Loucy (cell line): Measurements from ENCODE around the gene PRTG.
A peak's percentile ranks its signal among the peaks of the same experiment; 100 is the strongest.

ENCODE experiments used
- H2AFZ ChIP-seq: fragments of 200-600 bp; sonication (generic); 2 replicates; pipeline ENCODE4 v1.6.0; 2016; ENCODE audit warnings: antibody characterized with exemption, mild to moderate bottlenecking, low read length, moderate library complexity
- H3F3A ChIP-seq: fragments of 200-600 bp; 2 replicates; pipeline ENCODE4 v1.6.0; 2016; ENCODE audit warnings: antibody characterized with exemption, low read depth, mild to moderate bottlenecking
- H3K27me3 ChIP-seq: fragments of 200-600 bp; sonication (generic); 2 replicates; pipeline ENCODE4 v1.6.1; 2014; ENCODE audit warnings: low read length, mild to moderate bottlenecking; ENCODE audit not compliant: insufficient read depth, poor library complexity, severe bottlenecking
- H3K36me3 ChIP-seq: fragments of 200-600 bp; sonication (generic); 2 replicates; pipeline ENCODE4 v1.6.1; 2016; ENCODE audit warnings: low read length; ENCODE audit not compliant: insufficient read depth
- H3K4me1 ChIP-seq: fragments of 200-600 bp; sonication (generic); 2 replicates; pipeline ENCODE4 v1.5.1; 2014; ENCODE audit warnings: low read length, mild to moderate bottlenecking; ENCODE audit not compliant: insufficient read depth, poor library complexity, severe bottlenecking
- H3K4me2 ChIP-seq: fragments of 200-600 bp; sonication (generic); 2 replicates; pipeline ENCODE4 v1.6.0; 2014; ENCODE audit warnings: antibody characterized with exemption, low read length, low read depth, mild to moderate bottlenecking; ENCODE audit not compliant: poor library complexity, severe bottlenecking
- H3K4me3 ChIP-seq: fragments of 200-600 bp; sonication (generic); 2 replicates; pipeline ENCODE4 v1.5.1; 2014; ENCODE audit warnings: low read length, mild to moderate bottlenecking, mixed read lengths; ENCODE audit not compliant: poor library complexity, severe bottlenecking
- H3K79me2 ChIP-seq: fragments of 200-600 bp; sonication (generic); 2 replicates; pipeline ENCODE4 v1.6.1; 2014; ENCODE audit warnings: low read length; ENCODE audit not compliant: insufficient read depth
- H3K9ac ChIP-seq: fragments of 200-600 bp; sonication (generic); 2 replicates; pipeline ENCODE4 v1.6.0; 2014; ENCODE audit warnings: mild to moderate bottlenecking, low read depth, low read length, moderate library complexity; ENCODE audit not compliant: poor library complexity, severe bottlenecking
- H3K9me2 ChIP-seq: fragments of 200-600 bp; sonication (generic); replicated peaks from 2 replicates; pipeline ENCODE4 v1.6.1; 2016; ENCODE audit warnings: low read depth, low read length, mixed read lengths
- H3K9me3 ChIP-seq: fragments of 200-600 bp; sonication (generic); 2 replicates; pipeline ENCODE4 v1.6.1; 2014; ENCODE audit warnings: mild to moderate bottlenecking, antibody characterized with exemption, low read length, low read depth; ENCODE audit not compliant: insufficient read depth
- H4K20me1 ChIP-seq: fragments of 200-600 bp; sonication (generic); 2 replicates; pipeline ENCODE4 v1.6.0; 2014; ENCODE audit warnings: antibody characterized with exemption, low read length, mild to moderate bottlenecking; ENCODE audit not compliant: insufficient read depth, poor library complexity, severe bottlenecking
- CTCF ChIP-seq: fragments of 200-600 bp; sonication (generic); conservative IDR thresholded peaks from 2 replicates; pipeline ENCODE4 v1.5.1; 2014; ENCODE audit warnings: mild to moderate bottlenecking, antibody characterized with exemption, low read length
- EZH2phosphoT487 ChIP-seq: fragments of 200-600 bp; IDR thresholded peaks from 2 replicates; pipeline ENCODE4 v1.6.1; 2018; ENCODE audit warnings: antibody characterized with exemption, mild to moderate bottlenecking, moderate library complexity, borderline replicate concordance

PRTG gene

GRCh38 chr15:55632434-55632833 is 110.5 kb downstream of the PRTG start:
- no peak overlapping the region for H3K4me3 ChIP-seq
- no peaks in the 10 kb centered on the region for H3K9me2 ChIP-seq
- no peaks in the 10 kb centered on the region for H3K36me3 ChIP-seq
- no peak for TF ChIP-seq EZH2phosphoT487
- no peak for TF ChIP-seq CTCF
- H3K4me2 ChIP-seq: no peak overlapping the region
- H2AFZ ChIP-seq: no peak overlapping the region
- H3K4me1 ChIP-seq: no peaks in the 10 kb centered on the region
- no peaks in the 10 kb centered on the region for H3K9me3 ChIP-seq
- no peaks in the 10 kb centered on the region for H4K20me1 ChIP-seq
- no peaks in the 10 kb centered on the region for H3K79me2 ChIP-seq
- H3F3A ChIP-seq: no peaks in the 10 kb centered on the region
- no peaks in the 10 kb centered on the region for H3K27me3 ChIP-seq
- H3K9ac ChIP-seq: no peak overlapping the region

- H3K9ac ChIP-seq: no peak overlapping the region
- H3K4me2 ChIP-seq: no peak overlapping the region
- H3K4me1 ChIP-seq: no peaks in the 10 kb centered on the region
- no peak for TF ChIP-seq CTCF
- TF ChIP-seq EZH2phosphoT487: no peak
- H3F3A ChIP-seq: no peaks in the 10 kb centered on the region
- H3K9me3 ChIP-seq: no peaks in the 10 kb centered on the region
- H3K36me3 ChIP-seq: no peaks in the 10 kb centered on the region
- H4K20me1 ChIP-seq: no peaks in the 10 kb centered on the region
- H2AFZ ChIP-seq: peak overlapping the region; percentile 62
- no peaks in the 10 kb centered on the region for H3K79me2 ChIP-seq
- H3K9me2 ChIP-seq: no peaks in the 10 kb centered on the region
- H3K27me3 ChIP-seq: no peaks in the 10 kb centered on the region
- H3K4me3 ChIP-seq: no peak overlapping the region
Observed at GRCh38 chr15:55630858-55631257, 112.1 kb downstream of the PRTG start.

GRCh38 chr15:55628369-55628730 is 114.6 kb downstream of the PRTG start:
- no peaks in the 10 kb centered on the region for H3K9me2 ChIP-seq
- H3K9ac ChIP-seq: no peak overlapping the region
- H3F3A ChIP-seq: no peaks in the 10 kb centered on the region
- H3K9me3 ChIP-seq: no peaks in the 10 kb centered on the region
- no peaks in the 10 kb centered on the region for H3K27me3 ChIP-seq
- peak overlapping the region; percentile 84 for H2AFZ ChIP-seq
- no peaks in the 10 kb centered on the region for H3K4me1 ChIP-seq
- H3K79me2 ChIP-seq: no peaks in the 10 kb centered on the region
- H4K20me1 ChIP-seq: no peaks in the 10 kb centered on the region
- no peak overlapping the region for H3K4me3 ChIP-seq
- no peaks in the 10 kb centered on the region for H3K36me3 ChIP-seq
- TF ChIP-seq EZH2phosphoT487: no peak
- TF ChIP-seq CTCF: peak; percentile 22; the same call in 1 of the 2 replicates
- no peak overlapping the region for H3K4me2 ChIP-seq
